Measurements from ENCODE around the gene TNFRSF8.
"Not testable (repeated sequence)": the region's sequence is repeated elsewhere in the genome, so short reads cannot be mapped to it uniquely, and the experiment has no call there.

Gene TNFRSF8

GRCh38 chr1:12032161-12032621 lies 30.9 kb upstream of the TNFRSF8 start:
- Histone ChIP-seq H3K4me1 (ENCODE audit: insufficient read depth, poor library complexity, severe bottlenecking) (no peaks in the 10 kb centered on the region), H3K27ac (ENCODE audit: poor library complexity, severe bottlenecking) (no peak overlapping the region), H3K36me3 (ENCODE audit: low read depth) (no peaks in the 10 kb centered on the region), H3K9me3 (ENCODE audit: severe bottlenecking) (no peaks in the 10 kb centered on the region), H3K4me3 (ENCODE audit: severe bottlenecking) (no peak overlapping the region), H3K27me3 (ENCODE audit: insufficient read depth, poor library complexity, severe bottlenecking) (no peaks in the 10 kb centered on the region)
- no peak for ATAC-seq (ENCODE audit: low read depth)
- DNase-seq (ENCODE audit: low spot score), result no peak
- TF ChIP-seq CTCF (IDR thresholded peaks at IDR 0.05; ENCODE audit: poor library complexity, severe bottlenecking), result no peak

- H3K4me1 ChIP-seq (ENCODE audit: insufficient read depth, poor library complexity, severe bottlenecking); H3K27me3 ChIP-seq (ENCODE audit: insufficient read depth, poor library complexity, severe bottlenecking); H3K36me3 ChIP-seq (ENCODE audit: low read depth); H3K9me3 ChIP-seq (ENCODE audit: severe bottlenecking); H3K4me3 ChIP-seq (ENCODE audit: severe bottlenecking); DNase-seq (ENCODE audit: low spot score); H3K27ac ChIP-seq (ENCODE audit: poor library complexity, severe bottlenecking); ATAC-seq (ENCODE audit: low read depth): not testable (repeated sequence)
Measured at GRCh38 chr1:12033441-12033840, 29.7 kb upstream of the TNFRSF8 start.

- no peak for DNase-seq (ENCODE audit: low spot score)
- Histone ChIP-seq H3K36me3 (ENCODE audit: low read depth) (no peaks in the 10 kb centered on the region), H3K4me3 (ENCODE audit: severe bottlenecking) (no peak overlapping the region), H3K4me1 (ENCODE audit: insufficient read depth, poor library complexity, severe bottlenecking) (no peaks in the 10 kb centered on the region), H3K9me3 (ENCODE audit: severe bottlenecking) (no peaks in the 10 kb centered on the region), H3K27ac (ENCODE audit: poor library complexity, severe bottlenecking) (no peak overlapping the region), H3K27me3 (ENCODE audit: insufficient read depth, poor library complexity, severe bottlenecking) (no peaks in the 10 kb centered on the region)
- ATAC-seq (ENCODE audit: low read depth), result no peak
- TF ChIP-seq CTCF (IDR thresholded peaks at IDR 0.05; ENCODE audit: poor library complexity, severe bottlenecking), result no peak
Measured at GRCh38 chr1:12034381-12034801, 28.7 kb upstream of the TNFRSF8 start.

GRCh38 chr1:12035312-12035711 lies 27.8 kb upstream of the TNFRSF8 start:
- DNase-seq (ENCODE audit: low spot score), result no peak
- Histone ChIP-seq H3K27ac (ENCODE audit: poor library complexity, severe bottlenecking) (no peak overlapping the region), H3K9me3 (ENCODE audit: severe bottlenecking) (no peaks in the 10 kb centered on the region), H3K36me3 (ENCODE audit: low read depth) (no peaks in the 10 kb centered on the region), H3K4me1 (ENCODE audit: insufficient read depth, poor library complexity, severe bottlenecking) (no peaks in the 10 kb centered on the region), H3K27me3 (ENCODE audit: insufficient read depth, poor library complexity, severe bottlenecking) (no peaks in the 10 kb centered on the region), H3K4me3 (ENCODE audit: severe bottlenecking) (no peak overlapping the region)
- no peak for ATAC-seq (ENCODE audit: low read depth)
- no peak for TF ChIP-seq CTCF (IDR thresholded peaks at IDR 0.05; ENCODE audit: poor library complexity, severe bottlenecking)

GRCh38 chr1:12037486-12038355 lies 25.4 kb upstream of the TNFRSF8 start:
- ATAC-seq (ENCODE audit: low read depth), result no peak
- H3K4me1 ChIP-seq (ENCODE audit: insufficient read depth, poor library complexity, severe bottlenecking), result no peaks in the 10 kb centered on the region
- H3K27me3 ChIP-seq (ENCODE audit: insufficient read depth, poor library complexity, severe bottlenecking), result no peaks in the 10 kb centered on the region
- H3K36me3 ChIP-seq (ENCODE audit: low read depth), result no peaks in the 10 kb centered on the region
- no peak overlapping the region for H3K4me3 ChIP-seq (ENCODE audit: severe bottlenecking)
- H3K9me3 ChIP-seq (ENCODE audit: severe bottlenecking), result no peaks in the 10 kb centered on the region
- TF ChIP-seq CTCF (IDR thresholded peaks at IDR 0.05; ENCODE audit: poor library complexity, severe bottlenecking), result no peak
- no peak for DNase-seq (ENCODE audit: low spot score)
- H3K27ac ChIP-seq (ENCODE audit: poor library complexity, severe bottlenecking), result no peak overlapping the region

Data from RWPE2 (cell line).